GDM1 (cell line): Measurements from ENCODE around the gene RILPL2.
A peak's percentile ranks its signal among the peaks of the same experiment; 100 is the strongest.
"Not testable (repeated sequence)": the region's sequence is repeated elsewhere in the genome, so short reads cannot be mapped to it uniquely, and the experiment has no call there.

Source experiments
- DNase-seq: peaks from one replicate; lab custom pipeline; 2025; lab: John Stamatoyannopoulos, UW

RILPL2 gene

DNA sequence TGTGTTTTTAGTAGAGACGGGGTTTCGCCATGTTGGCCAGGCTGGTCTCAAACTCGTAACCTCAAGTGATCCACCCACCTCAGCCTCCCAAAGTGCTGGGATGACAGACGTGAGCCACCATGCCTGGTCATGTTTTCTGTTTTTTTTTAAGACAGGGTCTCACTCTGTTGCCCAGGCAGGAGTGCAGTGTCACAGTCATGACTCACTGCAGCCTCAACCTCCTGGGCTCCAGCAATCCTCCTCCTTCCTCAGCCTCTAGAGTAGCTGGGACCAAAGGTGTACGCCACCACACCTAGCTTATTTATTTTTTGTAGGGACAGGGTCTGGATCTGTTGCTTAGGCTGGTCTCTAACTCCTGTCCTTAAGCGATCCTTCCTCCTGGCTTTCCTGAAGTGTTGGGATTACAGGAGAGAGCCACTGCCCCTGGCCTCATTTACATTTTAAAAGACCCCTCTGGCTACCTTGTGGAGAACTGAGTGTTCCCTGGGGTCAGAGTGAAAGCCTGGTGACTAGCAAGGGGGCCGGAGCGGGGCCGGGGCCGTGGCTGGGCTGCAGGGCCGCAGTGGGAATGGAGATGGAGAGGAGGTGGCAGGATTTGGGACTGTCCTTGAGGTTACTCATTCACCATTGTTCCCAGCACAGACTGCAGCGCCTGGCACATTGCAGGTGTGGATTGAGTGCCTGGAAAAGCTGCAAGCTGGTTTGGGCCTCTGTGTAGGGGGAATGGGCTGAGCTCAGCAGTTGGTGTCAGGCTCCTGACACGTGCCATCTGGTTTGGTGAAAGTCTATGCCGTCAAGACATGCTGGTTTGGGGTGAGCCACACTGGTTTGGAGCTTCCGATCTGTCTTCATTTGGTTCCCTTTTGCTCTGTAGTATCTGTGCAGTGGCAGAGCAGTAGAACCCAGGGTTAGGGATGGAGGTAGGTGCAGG lies 34.5 kb downstream of the RILPL2 start:
- no peak for DNase-seq

DNA sequence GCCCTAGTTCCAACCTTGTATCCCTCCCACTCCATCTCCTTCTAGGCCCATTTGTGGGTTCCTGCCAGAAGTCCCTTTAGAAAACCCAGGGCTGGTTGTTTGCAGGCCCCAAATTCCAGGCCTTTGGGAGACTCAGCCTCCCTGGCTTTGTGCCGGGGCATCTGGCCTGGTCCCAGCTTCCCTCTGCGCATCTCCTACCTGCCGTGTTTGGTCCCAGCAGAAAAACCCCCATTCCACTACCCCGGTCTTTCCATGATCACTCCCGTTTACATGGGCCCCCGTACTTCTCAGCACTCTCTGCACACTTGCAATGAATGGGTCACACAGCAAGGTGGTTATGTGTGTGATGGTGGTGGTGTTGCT lies 37.2 kb downstream of the RILPL2 start:
- no peak for DNase-seq

- no peak for DNase-seq
Measured at GRCh38 chr12:123398550-123399254, 37.8 kb downstream of the RILPL2 start.

- DNase-seq: no peak
Measured at GRCh38 chr12:123398177-123398549, 38.3 kb downstream of the RILPL2 start.

DNA sequence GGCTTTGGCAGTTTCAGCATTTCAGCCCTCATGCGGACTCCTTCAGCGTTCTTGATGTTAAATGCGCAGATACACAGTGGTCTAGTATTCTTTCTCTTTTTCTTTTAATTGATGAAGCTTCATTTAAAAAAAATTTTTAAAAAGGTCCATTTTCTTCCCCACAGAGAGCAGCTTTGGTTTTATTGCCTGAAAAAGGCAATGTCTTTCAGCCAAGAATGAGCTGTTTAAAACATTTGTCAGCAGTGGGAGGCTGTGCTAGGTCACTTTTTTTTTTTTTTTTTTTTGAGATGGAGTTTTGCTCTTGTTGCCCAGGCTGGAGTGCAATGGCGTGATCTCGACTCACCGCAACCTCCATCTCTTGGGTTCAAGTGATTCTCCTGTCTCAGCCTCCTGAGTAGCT lies 39.1 kb downstream of the RILPL2 start:
- no peak for DNase-seq

- DNase-seq: no peak
Measured at GRCh38 chr12:123396954-123397353, 39.5 kb downstream of the RILPL2 start.

GRCh38 chr12:123396543-123396942 lies 39.9 kb downstream of the RILPL2 start:
- DNase-seq: no peak

DNA sequence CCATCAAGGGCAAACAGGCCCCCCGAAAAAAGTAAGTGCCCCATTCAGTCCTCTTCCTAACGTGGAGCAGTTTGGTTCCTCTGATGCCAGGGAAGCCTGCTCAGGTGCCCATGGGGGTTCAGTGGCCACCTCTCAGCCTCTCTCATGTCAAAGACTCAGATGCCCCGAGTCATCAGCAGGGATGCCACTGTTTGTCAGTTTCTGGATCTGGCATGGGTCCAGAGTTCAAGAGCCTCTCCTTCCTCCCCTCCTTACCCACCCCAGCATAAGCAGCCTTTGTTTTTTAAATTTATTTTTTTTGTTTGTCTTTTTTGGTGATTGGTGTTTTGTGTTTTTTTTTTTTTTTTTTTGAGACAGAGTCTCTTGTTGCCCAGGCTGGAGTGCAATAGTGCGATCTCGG lies 41.2 kb downstream of the RILPL2 start:
- DNase-seq: no peak

DNA sequence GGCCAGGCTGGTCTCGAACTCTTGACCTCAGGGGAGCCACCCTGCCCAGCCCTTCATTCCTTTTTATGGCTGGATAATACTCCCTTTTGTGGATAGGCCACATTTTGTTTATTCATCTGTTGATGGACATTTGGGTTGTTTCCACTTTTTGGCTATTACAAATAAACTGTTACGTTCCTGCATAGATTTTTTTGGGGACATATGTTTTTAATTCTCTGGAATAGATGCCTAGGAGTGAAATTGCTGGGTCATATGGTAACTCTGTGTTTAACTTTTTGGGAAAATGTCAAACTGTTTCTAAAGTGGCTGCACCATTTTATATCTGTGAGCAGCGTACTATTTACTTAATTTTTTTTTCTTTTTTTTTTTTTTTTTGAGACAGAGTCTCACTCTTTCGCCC lies 42.7 kb downstream of the RILPL2 start:
- no peak for DNase-seq

- DNase-seq: no peak
Measured at GRCh38 chr12:123391546-123392343, 44.7 kb downstream of the RILPL2 start.

DNA sequence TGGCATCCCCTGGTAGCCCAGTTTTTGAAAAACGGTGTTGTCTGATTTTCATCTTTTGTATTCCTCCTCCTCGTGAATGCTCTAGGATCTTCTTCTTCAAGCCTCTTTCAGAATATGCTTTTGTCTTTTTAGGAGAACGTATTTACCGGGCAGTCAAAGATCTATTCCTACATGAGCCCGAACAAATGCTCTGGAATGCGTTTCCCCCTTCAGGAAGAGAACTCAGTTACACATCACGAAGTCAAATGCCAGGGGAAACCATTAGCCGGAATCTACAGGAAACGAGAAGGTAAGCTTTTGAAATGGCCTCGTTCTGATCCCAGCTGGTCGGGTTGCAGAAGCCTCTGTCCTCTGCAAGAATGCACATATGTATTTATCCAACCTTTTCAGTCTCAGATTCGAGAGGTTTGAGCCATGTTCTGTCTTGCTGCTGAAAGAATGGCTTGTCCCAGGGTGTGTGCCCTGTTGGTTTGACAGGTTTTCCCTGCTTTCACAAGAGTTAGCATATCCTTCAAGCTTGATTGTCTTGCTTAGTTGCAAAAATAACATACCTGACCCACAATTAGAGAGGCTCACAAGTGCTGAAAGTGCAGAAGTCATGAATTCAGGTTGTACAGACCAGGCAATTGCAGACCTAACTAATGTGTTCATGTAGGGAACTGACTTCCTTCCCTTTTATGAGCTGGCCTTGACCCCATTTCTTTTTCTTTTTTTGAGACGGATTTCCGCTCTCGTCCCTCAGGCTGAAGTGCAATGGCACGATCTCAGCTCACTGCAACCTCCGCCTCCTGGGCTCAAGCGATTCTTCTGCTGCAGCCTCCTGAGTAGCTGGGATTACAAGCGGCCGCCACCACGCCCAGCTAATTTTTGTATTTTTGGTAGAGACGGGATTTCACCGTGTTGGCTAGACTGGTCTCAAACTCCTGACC lies 45.7 kb downstream of the RILPL2 start:
- DNase-seq: no peak

DNA sequence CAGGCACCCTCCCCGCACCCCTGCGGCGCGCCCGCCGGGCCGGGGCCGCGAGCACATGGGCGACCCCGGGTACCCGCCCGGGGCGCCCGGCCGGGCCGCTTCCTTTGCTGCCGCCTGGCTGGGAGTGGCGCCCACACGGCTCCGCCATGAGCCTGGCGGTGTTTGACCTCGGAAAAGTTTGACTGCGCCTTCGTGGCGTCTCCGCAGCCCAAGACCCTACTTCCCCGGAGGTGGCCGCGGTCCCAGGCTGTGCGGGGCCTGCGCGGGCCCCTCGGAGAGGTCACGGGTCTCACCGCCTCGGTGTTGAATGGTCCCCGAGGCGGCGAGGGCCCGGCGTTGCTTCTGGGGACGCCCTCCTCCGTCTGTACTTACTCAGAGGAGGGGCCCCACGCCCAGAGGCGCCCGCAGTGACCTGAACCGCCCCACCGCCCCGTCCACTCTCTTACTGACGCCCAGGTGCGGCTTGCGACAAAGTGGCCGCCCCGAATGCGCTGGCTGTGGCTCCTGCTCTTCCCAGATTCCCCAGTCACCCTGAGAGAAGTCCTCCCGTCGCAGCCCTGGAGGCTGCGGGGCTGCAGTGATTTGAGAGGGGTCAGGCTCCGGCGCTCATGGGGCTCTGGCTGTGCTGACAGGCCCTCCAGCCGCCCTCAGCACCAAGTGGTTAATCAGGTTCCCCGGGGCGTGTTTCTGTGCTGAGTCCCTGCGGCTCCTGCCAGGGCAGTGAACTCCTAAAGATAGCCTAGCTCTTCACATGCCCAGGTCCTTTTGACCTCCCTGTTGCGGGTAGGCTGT lies 46.7 kb downstream of the RILPL2 start:
- no peak for DNase-seq

GRCh38 chr12:123388951-123389559 lies 47.4 kb downstream of the RILPL2 start:
- DNase-seq: no peak

DNA sequence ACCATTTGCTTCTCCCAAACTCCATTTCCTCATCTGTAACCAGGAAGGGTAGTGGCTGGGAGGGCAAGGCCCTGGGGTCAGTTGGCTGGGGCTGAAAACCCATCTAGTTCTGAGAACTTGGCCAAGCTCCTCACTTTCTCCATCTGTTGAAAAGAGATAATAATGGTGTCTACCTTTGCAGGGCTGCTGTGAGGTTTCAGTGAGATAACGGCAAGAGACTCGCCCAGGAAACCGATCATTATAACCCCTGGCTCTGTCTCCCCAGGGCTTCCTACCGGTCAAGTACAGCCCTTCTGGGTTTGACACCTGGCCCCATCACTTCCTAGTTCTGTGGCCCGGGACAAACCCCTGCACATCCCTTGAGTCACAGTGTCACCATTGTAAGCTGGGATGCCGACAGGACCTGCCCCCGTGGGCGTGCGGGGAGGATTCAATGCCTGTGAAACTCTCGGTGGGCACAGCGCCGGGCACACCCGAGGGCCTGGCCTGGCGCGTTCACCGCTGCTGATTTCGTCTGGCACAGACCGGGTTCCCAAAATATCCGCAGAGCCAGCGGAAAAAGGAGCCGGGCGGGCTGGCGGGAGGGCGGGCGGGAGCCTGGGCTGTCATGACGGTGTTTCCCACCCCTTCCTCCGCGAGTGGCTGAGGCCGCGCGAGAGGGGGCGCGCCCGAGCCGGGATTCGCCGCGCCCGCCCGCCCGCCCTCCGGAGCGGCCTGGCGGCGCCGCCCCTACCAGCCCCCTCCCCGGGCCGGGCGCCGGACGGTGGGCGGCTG lies 48.1 kb downstream of the RILPL2 start:
- DNase-seq: peak; percentile 54

GRCh38 chr12:123387508-123388176 lies 48.8 kb downstream of the RILPL2 start:
- DNase-seq: no peak

DNA sequence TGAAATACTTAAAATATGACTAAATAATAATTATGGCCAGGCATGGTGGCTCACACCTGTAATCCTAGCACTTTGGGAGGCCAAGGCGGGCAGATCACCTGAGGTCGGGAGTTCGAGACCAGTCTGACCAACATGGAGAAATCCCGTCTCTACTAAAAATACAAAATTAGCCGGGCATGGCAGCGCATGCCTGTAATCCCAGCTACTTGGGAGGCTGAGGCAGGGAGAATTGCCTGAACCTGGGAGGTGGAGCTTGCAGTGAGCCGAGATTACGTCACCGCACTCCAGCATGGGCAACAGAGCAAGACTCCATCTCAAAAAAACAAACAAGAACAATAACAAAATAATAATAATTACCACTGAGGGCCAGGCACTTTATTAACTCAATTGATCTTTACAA lies 50.9 kb downstream of the RILPL2 start:
- not testable (repeated sequence) for DNase-seq

- no peak for DNase-seq
Measured at GRCh38 chr12:123384994-123385376, 51.5 kb downstream of the RILPL2 start.

DNA sequence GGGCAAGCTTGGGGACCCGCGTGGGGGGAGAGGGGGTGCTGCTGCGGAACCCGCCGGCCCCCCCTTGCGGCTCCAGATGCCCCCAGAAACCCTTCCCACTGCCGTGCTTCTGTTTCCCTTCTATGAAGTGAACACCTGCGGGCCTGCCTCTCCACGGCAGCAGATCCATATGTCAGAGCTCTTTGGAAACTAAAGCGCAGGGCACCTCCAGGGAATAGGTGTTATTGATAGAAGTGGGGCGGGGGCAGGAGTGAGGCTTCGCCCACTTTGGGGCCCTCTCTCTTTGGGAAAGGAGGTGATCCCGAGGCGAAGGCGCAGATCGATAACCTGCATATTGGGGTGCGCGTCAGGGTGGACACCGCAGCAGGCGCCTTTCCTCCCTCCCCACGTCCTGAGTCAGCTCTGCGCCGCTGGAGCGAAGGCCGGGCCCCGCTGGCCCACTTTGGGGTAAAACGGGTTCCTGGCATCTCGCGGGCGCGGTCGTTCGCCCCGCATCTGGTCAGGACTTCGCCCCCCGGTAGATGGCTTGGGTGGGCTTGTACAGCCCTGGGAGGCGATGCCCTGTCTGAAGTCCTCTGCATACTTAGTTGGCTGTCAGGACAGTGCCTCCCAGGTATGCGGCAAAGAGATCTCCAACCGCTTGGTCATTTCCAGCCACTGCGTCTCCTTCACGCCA lies 52.0 kb downstream of the RILPL2 start:
- no peak for DNase-seq
